Iris pigment epithelial cell (primary cell): ENCODE data around the gene SUFU.
"Not testable (repeated sequence)": the region's sequence is repeated elsewhere in the genome, so short reads cannot be mapped to it uniquely, and the experiment has no call there.

Experiments
- DNase-seq: peaks from one replicate; pipeline ENCODE4 v3.0.0-alpha.2; 2011; ENCODE audit warnings: low read depth

Gene SUFU

DNA sequence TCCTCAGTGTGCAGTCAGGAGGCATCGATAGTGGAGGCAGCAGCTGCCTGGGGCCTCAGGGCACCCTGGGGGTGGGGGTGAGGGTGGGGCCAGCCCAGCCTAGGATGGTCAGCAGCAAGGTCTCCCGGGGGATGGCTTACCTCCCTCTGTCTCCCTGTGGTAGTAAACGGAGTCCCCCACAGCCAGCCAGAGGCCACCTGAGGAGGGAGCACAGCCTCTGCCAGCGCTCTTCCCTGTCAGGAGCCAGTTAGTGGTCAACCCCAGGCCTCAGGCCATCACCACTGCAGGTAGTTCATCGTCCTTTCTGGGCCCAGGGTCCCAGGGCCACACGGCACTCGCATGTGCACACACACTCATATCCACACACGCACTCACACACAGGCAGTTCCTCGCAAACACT is 23.4 kb upstream of the SUFU start:
- DNase-seq = no peak

DNA sequence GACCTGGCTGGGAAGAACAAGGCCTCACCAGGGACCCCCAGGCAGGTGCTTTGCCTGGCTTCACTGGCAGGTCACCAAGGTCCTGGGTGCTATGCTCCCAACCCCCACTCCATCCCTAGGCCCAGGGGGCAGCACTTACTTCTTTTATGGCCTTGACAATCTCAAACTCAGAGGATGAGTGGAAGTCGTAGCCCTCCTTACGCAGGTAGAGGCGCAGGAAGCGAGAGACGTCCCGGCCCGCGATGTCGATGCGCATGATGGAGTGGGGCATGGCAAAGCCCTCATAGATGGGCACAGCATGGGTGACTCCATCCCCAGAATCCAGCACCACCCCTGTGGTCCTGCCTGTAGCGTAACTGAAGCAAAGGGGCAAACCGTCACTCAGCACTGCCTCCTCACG is 19.8 kb upstream of the SUFU start:
- DNase-seq = no peak

DNA sequence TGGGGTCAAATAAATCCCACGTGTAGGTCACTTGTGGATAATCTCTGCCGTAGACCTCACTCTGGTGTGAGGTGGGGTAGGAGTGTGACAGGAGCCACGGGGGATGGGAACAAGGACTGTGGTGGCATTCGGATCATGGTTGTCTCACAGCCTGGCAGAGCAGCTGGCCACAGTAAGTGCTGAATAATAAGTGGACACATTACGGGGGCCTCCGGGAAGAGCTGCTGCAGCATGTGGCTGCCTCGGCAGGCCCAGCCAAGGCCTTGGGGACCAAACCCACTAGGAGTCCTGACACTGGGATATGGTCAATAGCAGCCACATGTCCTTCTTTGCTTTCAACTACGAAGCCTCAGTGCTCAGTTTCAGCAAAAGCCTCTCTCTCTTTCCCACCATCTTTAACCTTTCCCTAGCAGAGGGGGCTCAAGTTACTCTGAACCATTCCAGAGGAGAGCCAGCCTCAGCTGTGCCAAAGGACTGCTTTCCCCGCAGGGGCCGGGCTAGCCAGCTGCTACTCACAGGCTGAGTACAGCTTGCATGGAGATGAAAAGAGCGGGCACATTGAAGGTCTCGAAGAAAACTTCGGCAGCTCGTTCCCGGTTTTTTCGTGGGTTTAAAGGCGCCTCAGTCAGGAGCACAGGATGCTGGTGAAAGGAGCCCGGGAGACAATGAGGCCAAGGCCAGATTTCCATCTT is 18.5 kb upstream of the SUFU start:
- no peak for DNase-seq

DNA sequence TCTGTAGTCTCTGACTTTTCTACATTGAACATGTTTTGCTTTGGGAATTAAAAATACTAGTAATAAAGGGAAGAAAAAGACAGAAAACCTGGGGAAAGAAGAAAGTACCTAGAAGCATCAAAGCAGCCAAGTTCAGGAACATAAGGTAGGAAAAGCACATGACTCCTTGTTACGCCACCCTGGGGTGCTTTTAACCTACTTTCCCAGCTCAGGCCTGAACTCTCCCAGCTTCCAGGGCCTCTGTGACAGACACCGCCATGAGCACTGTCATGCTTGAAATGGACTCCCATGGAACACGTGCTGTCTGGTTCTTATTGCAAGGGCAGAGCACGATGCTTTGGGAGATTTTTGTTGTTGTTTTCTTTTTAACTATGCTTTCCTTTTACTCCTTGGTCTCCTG is 12.6 kb upstream of the SUFU start:
- DNase-seq = no peak

GRCh38 chr10:102492344-102492939 is 11.3 kb upstream of the SUFU start:
- no peak for DNase-seq

- no peak for DNase-seq
Measured at GRCh38 chr10:102492983-102493382, 10.8 kb upstream of the SUFU start.

- no peak for DNase-seq
Measured at GRCh38 chr10:102493771-102494170, 10.0 kb upstream of the SUFU start.

DNA sequence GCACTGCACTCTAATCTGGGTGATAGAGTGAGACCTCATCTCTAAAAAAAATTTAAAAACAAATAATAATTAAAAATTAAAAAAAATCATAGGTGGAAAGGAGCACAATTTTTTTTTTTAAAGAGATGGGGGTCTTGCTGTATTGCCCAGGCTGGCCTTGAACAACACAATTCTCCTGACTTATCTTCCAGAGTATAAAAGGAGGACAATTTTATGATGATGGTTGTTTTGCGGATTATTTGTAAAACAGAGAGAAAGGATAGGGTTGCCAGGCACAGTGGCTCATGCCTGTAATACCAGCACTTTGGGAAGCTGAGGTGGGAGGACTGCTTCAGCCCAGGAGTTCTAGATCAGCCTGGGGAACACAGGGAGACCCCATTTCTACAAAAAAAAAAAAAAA is 6.2 kb upstream of the SUFU start:
- no peak for DNase-seq

DNA sequence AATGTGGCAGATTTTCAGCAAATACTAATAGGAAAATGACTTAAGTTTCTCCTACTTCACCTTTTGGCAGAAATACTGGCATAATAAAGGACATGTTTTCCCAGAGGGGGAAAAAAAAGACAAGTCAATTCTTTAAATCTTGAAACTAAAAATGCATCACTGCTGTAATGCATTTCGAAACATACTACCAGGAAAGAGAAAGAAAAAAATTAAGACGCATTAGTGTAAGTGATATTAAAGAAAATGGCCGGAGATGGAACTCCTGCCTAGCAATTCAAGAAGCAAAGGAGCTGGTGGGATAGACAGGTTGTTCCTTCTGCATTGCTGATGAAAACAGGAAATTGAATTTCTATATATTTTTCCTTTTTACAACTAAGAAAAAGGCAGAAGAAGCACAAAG is 4.4 kb upstream of the SUFU start:
- no peak for DNase-seq

DNA sequence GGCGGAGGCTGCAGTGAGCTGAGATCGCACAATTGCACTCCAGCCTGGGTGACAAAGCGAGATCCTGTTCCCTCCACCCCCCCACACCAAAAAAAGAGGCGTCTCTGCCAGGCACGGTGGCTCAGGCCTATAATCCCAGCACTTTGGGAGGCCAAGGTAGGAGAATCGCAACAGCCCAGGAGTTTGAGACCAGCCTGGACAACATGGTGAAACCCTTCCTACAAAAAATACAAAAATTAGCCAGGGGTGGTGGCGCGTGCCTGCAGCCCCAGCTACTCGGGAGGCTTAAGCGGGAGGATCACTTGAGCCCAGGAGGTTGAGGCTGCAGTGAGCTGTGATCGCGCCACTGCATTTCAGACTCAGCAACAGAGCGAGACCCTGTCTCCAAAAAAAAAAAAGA is 3.1 kb upstream of the SUFU start:
- DNase-seq = not testable (repeated sequence)

DNA sequence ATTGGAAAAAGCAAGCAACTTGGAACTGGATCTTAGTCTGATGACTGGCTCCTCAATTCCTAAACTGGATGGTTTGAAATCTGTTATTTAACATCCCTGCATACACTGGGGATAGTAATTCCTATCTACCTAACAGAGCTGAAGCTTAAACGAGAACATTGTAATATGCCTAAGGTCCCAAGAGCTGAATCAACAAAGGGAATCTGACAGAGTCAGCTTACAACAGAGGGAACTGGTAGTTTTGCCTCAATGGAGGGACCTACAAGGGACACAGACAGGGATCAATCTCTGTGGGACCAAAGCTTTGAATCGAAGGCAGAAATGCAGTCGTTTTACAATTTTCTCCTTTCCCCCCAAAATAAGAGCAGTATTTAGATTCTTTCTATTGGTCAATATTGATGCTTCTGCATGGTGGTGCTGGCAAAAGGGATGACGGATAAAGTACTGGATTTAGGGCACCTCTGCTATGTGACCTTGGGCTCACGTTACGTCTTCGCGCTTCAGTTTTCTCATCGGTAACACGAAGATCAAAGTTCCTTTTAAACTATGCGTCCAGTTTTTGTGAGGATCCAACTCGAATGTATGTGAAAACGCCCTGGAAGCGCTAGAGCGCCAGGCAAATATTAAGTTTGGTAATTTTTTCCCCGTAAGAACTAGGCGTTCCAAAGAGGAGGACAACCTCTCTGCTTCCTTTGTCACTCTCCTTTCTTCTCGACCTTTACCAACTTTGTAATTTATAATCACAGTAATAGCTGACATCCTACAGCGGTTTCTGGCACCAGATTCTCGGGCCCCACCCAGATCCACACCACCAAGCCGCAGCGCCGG is 2.4 kb upstream of the SUFU start:
- DNase-seq = peak; percentile 41

GRCh38 chr10:102502029-102502336 is 1.8 kb upstream of the SUFU start:
- DNase-seq = peak; percentile 99

GRCh38 chr10:102502337-102503151 is 1.2 kb upstream of the SUFU start, which contains the start of gene ACTR1A:
ACTR1A (minus strand) TSS chr10:102502712; CDS start chr10:102502647, 65 bp downstream.
- peak; percentile 100 for DNase-seq

GRCh38 chr10:102504179-102504975 is 605 bp downstream of the SUFU start:
- DNase-seq = peak; percentile 53

GRCh38 chr10:102504976-102505300 is 1.2 kb downstream of the SUFU start:
- no peak for DNase-seq

DNA sequence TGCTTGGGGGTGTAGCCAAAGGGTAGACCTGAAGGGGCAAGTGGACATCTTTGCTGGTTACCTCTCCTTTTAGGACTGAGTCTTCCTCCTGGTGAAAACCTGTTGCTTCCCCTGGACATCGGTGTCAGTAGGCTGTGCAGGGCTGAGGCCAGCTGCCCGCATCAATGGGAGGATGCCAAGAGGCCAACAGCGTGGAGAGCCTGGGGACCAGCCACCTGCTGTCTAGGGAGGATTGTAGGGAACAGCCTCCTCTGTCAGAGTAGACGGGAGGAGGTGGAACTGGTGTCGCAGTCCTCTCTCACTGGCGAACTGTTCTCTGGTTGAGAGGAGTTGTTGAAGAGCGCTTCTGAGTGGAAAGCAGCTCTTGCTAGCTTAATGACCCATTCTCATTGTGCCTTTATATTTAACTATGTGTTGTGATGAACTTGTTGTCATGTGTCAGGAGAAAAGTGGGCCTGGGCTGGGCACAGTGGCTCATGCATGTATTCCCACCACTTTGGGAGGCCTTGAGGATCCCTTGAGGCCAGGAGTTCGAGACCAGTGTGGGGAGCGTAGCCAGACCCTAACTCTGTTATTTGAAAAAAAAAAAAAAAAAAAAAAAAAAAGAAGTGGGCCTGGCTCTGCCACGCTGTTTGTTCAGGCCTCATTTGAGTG is 1.8 kb downstream of the SUFU start:
- DNase-seq = no peak

- DNase-seq = no peak
Measured at GRCh38 chr10:102507521-102507920, 3.7 kb downstream of the SUFU start.

GRCh38 chr10:102508506-102508905 is 4.7 kb downstream of the SUFU start:
- DNase-seq = no peak

DNA sequence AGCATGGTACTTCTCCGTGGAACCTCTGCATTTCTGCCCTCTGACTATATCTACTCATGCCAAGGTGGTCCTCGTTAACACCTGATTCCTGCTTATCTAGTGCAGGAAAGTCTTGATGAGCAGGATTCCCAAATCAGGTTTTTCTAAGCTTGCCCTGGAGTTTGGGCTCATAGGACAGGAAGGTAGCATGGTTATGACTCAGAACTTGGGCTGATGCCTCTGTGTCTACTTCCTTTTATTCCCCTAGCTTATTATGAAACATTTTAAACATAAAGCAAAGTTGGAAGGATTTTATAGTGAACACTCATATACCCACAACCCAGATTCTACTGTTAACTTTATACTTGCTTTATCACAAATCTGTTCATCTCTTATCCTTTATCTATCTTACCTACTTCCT is 5.6 kb downstream of the SUFU start:
- DNase-seq = peak; percentile 70

DNA sequence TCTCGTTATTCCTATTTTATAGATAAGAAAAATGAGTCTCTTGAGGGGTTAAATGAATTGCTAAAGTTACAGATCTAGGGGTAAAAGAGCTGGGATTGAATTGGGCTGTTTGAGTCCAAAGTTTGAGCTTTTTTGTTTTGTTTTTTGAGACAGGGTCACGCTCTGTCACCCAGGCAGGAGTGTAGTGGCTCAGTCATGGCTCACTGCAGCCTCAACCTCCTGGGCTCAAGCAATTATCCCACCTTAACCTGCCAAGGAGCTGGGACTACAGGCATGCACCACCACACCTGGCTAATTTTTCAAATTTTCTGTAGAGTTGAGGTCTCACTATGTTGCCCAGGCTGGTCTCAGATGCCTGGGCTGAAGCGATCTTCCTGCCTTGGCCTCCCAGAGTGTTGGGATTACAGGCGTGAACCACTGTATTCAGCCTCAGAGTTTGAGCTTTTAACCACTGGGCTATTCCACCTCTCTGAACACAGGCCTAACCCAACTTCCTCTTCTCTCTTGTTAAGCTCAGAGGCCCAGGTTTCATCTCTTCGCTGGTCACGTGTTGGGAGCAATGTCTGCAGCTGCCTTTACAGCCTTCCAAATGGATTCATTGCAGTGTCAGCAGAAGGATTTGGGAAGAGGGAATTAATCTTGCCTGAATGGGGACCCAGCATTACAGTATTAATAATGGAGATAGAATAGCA is 8.0 kb downstream of the SUFU start:
- no peak for DNase-seq
